Amniotic epithelial cell (primary cell): ENCODE measurements around the gene VMAC.
"Not testable (repeated sequence)": the region's sequence is repeated elsewhere in the genome, so short reads cannot be mapped to it uniquely, and the experiment has no call there.

Source experiments
- DNase-seq: peaks from one replicate; pipeline ENCODE4 v3.0.0-alpha.2; 2010; ENCODE audit warnings: low read depth

The VMAC gene, protein sequence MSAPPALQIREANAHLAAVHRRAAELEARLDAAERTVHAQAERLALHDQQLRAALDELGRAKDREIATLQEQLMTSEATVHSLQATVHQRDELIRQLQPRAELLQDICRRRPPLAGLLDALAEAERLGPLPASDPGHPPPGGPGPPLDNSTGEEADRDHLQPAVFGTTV

DNA sequence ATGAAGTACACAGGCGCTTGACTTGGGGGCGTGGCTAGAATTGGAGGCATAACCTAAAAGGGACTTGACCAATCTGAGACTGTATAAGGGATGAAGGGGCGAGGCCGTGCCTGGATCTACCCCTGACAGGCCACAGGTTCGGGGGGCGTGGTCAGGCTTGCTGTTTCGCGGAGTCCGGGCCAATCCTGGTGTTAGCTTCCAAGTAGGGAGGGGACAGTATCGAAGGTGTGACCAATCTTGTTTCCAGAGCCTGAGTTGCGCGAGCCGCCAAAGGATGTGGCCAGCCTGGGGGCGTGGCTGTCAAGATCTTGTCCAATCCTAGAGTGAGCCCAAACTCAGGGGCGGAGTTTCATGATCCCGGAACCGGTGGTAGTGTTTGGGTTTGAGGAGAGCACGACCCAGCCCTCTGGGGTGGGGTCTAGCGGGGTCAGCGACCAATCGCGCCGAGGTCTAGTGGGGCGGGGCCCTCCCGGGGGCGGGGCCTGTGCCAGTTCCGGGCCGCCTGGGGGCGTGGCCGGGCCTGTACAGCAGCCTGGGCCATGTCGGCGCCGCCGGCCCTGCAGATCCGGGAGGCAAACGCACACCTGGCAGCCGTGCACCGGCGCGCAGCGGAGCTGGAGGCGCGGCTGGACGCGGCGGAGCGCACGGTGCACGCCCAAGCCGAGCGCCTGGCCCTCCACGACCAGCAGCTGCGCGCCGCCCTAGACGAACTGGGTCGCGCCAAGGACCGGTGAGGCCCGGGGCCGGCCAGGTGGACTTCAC, at the start of gene VMAC:
Gene VMAC (plus strand): TSS at position 521 of the 762 bp plus-strand sequence. CDS start 19 bp downstream, at position 540.
- DNase-seq, result peak; percentile 100

DNA sequence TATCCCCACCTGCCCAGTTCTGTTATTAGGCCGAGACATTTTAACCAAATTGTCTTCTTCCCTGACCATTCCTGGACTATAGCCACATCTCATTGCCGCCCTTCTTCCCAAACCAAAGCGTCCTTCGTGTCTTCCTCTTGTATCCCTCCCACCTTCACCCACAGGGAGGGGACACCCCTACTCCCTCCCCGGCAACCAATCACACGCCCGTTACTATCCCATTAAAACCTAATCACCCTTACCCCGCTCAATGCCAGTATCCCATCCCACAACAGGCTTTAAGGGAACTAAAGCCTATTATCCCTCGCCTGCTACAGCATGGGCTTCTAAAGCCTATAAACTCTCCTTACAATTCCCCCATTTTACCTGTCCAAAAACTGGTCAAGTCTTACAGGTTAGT, 49.5 kb upstream of the VMAC start:
- not testable (repeated sequence) for DNase-seq

DNA sequence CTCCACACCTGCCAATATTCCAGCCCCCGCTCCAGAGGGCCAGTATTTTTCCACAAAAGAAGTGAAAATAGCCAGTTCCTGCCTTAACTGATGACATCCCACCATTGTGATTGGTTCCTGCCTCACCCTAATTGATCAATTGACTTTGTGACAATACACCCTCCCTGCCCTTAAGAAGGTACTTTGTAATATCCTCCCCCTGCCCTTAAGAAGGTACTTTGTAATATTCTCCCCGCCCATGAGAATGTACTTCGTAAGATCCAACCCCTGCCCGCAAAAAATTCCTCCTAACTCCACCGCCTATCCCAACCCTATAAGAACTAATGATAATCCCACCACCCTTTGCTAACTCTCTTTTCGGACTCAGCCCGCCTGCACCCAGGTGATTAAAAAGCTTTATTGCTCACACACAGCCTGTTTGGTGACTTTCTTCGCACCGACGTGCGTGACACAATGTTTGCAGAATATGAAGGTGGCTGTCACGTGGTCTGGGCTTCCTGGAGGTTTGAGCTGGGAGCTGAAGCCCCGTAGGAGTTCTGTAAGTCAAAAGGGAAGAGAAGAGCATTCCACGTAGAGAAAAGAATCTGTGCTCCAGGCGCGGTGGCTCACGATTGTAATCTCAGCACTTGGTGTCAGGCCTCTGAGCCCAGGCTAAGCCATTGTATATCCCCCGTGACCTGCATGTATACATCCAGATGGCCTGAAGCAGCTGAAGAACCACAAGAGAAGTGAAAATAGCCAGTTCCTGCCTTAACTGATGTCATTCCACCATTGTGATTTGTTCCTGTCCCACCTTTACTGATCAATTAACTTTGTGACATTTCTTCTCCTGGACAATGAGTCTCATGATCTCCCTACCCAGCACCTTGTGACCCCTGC, 47.2 kb upstream of the VMAC start:
- DNase-seq, result no peak

DNA sequence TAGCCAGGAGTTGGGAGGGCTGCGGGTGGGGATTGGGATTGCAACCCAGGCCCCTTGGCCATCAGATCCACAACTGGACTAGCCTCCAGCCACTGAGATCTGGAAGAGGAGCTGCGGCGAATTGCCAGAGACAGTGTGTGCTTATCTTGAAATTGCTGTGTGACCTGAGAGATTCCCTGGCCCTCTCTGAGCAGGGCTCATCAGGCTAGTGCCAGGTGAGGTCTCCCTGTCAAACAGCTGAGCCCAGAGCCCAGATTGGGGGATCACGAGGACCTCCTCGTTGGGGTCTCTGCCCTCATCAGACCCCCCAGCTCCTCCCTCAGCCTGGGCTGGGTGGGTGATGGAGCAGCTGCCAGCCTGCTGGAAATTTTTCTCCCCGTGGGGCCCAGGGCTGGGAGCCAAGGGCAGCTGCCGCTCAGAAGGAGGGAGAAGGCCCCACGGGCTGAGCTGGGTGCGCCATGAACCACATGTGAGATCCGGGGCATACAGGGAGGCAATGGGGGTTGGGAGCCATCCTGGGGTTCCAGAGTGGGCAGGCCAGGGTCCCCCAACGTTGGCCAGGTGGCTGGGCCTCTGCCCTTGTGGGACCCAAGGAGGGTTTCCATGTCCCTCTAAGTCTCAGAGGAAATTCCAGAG, 41.5 kb upstream of the VMAC start:
- no peak for DNase-seq

DNA sequence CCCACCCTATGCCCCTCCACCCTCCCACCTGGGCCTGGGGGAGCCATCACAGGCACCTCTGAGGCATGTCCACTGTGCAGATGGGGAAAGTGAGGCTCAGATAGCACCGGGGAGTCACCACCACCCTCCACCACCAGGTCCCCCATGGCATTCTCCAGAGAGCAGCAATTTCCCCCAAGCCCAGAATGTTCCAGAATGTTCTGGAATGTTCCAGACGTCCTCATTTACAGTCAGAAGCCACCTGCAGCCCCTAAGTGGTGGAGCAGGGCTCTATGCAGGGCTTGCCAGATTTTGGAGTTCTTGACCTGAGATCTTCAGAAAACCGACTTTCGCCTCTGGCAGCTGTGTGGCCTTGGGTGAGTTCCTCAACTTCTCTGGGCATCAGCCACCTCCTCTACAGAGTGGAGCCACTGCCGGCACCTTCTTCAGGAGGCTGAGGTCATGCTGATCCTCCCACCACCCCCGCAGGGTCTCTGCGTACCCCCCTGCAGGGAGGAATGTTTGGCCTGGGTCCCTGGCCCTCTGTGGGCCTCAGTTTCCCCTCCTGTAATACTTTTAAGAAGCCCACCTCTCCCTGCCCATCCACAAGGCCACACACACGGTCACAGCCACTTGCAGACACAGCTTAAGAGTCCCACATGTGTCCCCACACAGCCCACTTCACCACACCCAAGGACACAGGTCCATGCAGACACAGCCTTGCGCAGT, 40.5 kb upstream of the VMAC start:
- DNase-seq, result no peak

DNA sequence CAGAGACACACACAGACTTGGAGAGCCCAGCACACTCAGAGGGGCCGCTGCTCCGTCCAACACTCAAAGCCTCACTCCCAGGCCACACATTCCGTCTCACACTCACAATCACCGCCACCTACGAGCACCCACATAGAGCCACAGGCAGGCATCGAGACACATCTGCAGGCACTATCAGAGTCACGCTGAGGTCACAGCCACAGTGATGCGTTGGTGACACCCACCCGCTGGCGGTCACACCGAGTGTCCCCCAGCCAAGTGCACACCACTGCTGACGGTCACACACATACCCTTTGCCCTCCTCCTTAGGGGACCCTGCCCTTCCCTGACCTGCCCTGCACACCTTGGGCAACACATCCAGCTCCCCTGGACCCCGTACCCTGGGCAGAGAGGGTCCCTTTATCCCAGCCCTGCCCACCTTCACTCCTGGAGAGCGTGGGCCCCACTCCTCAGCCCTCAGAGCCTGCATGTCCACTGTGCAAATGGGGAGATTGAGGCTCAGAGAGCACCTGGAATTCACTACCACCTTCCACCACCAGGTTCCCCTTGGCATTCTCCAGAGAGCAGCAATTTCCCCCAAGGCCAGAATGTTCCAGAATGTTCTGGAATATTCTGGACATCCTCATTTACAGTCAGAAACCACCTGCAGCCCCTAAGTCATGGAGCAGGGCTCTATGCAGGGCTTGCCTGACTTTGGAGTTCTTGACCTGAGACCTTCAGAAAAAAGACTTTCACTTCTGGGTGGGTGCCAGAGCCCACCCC, 39.8 kb upstream of the VMAC start:
- no peak for DNase-seq

DNA sequence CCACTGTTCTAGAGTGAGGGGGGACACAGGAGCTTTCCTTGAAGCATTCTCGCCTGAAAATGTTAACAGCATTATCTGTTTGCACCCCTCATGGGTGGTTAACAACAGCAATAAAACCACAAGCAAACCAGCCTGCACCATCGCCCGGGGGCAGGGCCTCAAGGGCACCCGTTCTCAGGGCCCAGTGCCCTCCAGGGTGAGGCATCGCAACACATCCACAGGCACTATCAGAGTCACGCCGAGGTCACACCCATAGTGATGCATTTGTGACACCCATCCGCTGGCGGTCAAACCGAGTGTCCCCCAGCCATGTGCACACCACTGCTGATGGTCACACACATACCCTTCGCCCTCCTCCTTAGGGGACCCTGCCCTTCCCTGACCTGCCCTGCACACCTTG, 38.9 kb upstream of the VMAC start:
- DNase-seq, result no peak

DNA sequence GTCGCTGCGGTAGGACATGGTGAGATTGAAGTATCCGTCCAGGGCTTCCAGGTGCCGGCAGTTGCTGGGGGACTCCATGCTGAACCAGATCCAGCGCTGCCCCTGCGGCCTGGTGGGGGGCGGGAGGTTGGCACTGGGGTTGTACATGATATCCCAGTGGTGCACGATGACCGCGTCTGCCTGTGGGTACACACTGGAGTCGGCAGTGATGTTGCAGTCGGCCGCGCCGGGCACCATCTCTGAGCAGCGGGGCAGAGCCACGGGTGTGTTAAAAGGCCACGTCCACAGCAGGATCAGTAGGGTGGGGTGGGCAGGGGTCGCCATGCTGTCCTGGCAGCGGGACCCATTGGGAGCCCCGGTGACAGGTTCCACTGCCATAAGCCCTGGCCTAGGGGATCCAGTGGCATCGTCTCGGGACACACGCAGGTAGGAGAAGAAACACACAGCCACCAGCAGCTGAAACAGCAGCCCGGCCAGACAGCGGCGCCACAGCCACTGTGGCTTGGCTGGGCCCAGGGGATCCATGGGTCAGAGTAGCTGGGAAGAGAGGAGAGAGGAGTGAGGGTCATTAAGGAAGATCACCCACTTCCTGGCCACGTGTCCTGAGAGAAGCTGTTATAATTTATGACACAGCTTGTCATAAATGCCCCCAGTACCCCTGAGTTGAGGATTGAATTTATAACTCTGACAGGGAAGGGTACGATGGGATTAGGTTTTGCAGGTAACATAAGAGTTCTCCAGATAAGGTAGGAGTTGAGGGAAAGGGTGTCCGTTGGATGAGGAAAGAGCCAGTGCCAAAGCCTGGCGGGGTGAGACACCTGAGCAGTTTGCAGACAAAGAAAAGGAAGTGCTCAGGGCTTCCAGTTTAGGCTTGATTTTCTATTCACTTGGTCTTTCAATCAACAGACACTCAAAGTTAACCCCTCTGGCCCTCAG, 37.2 kb upstream of the VMAC start:
- no peak for DNase-seq

DNA sequence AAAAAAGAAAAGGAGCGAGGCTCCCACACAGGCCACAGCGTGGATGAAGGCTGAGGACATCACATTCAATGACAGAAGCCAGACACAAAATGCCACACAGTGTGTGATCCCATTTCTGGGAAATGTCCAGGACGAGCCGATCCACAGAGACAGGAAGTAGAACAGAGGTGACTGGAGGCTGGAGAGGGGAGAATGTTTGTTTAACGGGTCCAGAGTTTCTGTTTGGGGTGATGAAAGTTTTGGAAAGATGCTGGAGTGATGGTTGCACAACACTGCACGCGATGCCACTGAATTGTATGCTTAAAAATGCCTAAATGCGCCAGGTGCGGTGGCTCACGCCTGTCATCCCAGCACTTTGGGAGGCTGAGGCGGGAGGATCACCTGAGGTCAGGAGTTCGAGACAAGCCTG, 33.7 kb upstream of the VMAC start:
- no peak for DNase-seq

DNA sequence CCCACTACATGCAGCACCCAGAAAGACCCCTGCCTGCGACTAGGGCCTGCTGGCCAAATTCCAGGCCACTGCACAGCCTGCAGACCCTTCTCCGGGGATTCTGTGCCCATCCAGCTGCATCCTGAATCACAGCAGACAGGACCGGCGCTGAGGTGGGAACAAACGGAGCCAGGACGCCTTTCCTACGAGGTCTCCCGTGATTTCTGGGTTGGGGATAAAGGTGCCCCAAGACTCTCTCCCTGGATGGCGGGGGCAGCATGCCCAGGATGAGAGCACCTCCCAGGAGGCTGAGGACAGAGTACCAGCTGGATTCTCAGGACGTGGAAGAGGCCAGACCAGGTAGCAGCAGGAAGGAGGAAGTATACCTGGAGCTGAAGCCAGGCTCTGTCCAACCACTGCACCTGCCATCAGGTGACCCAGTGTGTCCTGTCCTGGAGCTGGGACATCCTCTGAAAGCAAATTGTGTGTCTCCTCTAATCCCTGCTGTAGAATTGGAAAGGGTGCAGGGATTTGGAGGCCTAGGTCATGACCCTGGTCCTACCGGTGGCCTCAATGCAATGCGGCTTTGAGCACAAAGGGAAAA, 31.0 kb upstream of the VMAC start:
- DNase-seq, result no peak

DNA sequence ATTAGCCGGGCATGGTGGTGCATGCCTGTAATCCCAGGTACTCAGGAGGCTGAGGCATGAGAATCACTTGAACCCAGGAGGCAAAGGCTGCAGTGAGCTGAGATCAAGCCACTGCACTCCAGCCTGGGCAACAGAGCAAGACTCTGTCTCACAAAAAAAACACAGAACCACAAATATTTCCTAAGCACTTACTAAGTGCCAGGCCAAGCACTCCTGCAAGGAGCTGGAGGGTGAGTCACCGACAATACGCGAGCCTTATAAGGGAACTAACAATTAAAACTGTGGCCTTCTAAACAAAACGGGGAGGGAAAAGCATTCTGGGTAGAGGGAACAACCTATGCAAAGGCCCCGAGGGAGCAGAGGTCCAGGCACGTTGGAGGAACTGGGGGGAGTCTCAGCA, 30.2 kb upstream of the VMAC start:
- DNase-seq, result peak; percentile 65

DNA sequence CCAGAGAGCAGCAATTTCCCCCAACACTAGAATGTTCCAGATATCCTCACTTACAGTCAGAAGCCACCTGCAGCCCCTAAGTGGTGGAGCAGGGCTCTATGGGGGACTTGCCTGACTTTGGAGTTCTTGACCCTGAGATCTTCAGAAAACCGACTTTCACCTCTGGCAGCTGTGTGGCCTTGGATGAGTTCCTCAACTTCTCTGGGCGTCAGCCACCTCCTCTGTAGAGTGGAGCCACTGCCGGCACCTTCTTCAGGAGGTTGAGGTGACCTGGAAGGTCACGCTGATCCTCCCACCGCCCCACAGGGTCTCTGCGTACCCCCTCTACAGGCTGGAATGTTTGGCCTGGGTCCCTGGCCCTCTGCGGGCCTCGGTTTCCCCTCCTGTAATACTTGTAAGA, 27.2 kb upstream of the VMAC start:
- DNase-seq, result no peak

DNA sequence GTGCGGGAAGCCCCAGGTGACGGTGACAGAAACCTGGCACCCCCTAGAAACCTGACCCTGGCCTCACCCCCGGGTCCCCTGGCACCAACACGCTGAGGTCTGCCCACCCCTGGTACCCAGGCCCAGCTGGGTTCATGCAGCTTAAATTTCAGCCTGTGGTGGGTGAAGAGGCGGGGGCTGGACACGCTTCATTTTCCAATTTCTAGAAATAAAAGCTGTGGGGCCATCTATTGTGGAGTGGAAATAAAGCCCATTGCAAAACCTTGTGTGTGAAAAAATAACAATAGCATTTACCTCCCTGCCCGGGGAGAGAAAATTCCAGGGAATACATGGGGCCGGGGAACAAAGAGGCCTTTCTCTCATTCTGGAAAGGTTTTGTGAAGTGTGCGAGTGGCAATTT, 26.8 kb upstream of the VMAC start:
- DNase-seq, result no peak

DNA sequence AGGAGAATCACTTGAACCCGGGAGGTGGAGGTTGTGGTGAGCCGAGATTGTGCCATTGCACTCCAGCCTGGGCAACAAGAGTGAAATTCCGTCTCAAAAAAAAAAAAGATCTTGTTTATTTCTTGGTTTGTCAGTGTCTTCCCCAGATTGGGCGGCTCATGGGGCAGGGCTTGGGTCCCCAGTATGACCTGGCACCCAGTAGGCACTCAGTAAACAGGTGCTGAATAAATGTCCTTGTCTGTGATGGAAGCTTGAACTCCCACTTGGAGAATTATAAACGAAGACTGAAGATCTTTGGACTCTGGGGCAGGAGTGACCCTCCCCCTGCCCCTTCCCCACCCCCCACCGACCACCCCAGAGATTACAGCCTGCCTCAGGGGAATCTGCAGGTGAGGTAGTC, 24.5 kb upstream of the VMAC start:
- DNase-seq, result no peak

DNA sequence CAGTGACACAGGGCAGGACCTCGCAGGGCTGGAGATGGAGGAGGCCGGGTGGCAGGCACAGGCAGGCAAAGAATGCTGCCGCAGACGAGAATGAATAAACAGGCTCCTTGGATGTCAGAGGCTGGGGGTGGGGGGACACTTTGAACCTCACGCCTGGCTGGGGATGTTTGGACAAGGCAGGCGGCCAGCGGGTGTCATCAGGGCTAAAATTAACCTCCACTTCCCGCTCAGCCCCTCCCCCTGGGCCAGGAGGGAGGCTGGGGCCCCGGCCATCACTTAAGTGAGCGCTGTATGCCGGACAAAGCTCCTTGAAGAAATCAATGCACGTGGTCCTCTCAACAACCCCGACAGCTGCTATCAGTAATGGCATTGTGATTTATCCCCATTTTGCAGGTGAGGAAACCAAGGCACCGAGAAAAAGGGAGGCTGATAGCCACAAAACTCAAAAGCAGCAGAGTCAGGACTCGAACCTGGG, 24.0 kb upstream of the VMAC start:
- DNase-seq, result peak; percentile 64

DNA sequence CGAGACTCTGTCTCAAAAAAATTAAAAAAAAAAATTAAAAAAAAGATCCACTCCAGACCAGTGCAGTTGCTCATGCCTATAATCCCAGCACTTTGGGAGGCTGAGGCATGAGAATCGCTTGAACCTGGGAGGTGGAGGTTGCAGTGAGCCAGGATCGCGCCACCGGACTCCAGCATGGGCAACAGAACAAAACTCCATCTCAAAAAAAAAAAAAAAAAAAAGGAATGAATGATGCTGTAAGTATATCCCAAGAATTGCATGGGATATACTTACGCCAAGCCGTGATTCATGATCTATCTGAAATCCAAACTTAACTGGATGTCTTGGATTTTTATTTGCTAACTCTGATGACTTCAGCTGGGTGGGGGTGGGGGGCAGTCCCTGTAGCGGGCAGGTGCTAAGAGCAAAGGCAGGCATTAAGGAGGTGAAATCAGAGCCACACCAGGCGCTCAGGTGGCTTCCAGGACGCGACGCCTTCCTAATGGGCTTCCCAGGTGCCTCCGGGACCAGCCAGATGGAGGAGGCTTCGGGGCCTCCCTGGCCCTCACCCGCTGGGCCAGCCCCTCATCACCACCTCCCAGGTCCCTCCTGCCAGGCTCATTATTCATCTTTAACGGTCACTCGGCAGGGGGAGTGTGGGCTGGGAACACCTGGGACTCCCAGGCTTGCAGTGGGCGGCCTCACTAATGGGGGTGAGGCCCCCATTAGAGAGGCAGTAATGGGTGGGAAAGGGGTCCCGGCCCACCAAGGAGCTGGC, 23.0 kb upstream of the VMAC start:
- DNase-seq, result no peak

DNA sequence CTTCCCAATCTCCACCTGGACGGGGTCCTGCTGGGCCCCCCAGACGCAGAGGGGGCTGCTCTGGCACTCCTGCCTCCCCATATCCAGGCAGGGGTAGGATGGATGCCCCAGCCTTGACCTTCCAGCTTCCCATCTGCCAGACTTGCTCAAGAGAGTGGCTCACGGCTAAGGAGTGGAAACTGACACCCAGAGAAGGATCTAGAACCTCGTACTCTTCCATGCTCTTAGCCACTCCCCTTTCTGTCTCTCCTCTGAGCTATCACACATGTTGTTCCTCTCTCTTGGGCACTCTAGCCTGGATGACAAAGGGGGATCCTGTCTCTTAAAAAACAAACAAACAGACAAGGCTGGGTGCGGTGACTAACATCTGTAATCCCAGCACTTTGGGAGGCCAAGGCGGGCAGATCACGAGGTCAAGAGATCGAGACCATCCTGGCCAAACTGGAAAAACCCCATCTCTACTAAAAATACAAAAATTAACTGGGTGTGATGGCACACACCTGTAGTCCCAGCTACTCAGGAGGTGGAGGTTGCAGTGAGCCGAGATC, 22.2 kb upstream of the VMAC start:
- DNase-seq, result no peak

DNA sequence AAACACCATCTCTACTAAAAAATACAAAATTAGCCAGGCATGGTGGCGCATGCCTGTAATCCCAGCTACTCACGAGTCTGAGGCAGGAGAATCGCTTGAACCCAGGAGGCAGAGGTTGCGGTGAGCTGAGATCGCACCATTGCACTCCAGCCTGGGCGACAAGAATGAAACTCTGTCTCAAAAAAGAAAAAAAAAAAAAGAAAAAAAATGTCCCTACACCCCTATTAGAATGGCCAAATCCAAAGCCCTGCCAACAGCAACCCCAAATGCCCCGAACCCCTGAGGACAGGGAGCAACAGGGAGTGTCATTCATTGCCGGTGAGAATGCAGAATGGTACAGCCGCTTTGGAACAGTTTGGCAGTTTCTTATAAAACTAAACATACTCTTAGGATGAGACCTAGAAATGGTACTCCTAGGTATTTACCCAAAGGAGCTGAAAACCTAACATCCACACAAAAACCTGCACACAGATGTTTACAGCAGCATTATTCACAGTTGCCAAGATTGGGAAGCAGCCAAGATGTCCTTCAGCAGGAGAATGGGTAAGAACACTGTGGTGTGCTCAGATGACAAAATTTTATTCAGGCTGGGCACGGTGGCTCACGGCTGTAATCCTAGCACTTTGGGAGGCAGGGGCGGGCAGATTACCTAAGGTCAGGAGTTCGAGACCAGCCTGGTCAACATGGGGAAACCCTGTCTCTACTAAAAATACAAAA, 21.4 kb upstream of the VMAC start:
- DNase-seq, result not testable (repeated sequence)
